ENCODE results near the gene DDX21.

DNA sequence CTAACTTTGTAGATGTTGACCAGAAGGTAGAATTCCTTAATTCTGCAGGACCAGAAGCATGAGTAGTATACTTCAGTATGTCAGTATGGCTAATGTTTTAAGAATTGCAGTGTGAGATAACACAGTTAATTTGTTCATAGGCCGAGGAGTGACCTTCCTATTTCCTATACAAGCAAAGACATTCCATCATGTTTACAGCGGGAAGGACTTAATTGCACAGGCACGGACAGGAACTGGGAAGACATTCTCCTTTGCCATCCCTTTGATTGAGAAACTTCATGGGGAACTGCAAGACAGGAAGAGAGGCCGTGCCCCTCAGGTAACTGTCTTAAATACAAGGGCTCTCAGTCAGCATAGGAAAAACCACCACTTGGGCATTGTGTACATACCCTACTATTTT is 7.2 kb downstream of the DDX21 start:
- TF ChIP-seq EZH2phosphoT487 (IDR thresholded peaks at IDR 0.05; ENCODE audit: insufficient read depth, low read depth) (no peak), EZH2 (IDR thresholded peaks at IDR 0.05; ENCODE audit: insufficient read depth, poor library complexity, severe bottlenecking) (no peak)
